ENCODE results near the gene DCAF8L1. TPM values are rescaled to one million over a fixed set of nuclear protein-coding genes. Genes with fewer than 3 reads are reported as not detected.

DCAF8L1 gene
- total RNA-seq = not detected in 2 replicates

DNA sequence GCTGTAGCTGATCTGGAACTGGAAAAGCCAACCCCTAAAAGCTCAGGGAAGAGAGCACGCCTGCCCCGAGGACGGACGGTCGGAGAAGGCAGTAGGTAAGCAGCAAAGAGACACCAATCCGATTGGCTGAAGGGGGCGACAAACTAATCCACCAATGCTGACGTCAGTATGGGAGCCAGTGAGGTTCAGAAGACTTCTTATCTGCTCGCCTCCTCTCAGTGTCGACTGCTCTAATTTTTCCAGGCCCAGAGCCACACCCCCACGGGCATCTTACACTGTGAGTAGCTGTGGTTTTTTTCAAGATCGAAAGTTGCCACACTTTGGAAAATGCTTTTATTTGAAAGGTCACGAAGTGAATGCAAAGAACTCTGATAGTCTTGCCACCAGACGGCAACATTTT, at the start of gene DCAF8L1:
Gene DCAF8L1 (minus strand): TSS at position 101 of the 400 bp plus-strand sequence. CDS start 115 bp downstream, outside the sequence.

Other genes starting within 250 kb of the DCAF8L1 start
- not detected in 2 replicates for gene MAGEB10, start 173.5 kb downstream of the DCAF8L1 start, total RNA-seq

All from bladder microvascular endothelial cell (primary cell).